Thyroid gland (tissue), 4 donors: ENCODE results near the gene CSF2RB.

Source experiments
- POLR2A ChIP-seq, 2 donors: fragments of 450-650 bp; IDR thresholded peaks; one replicate each; pipeline ENCODE4 v1.6.1; 2017; ENCODE audit warnings: antibody characterized with exemption in 2 of 2, mild to moderate bottlenecking in 2 of 2, moderate library complexity in 1 of 2
- TF ChIP-seq, protein P1 (sequence below), 6 experiments: fragments of 200-600 bp in 3 of 6; fragments of 450-650 bp in 3 of 6; sonication (generic) in 3 of 6; IDR thresholded peaks; one replicate each; pipeline ENCODE4 v1.5.1; 2016 to 2019; ENCODE audit warnings: antibody characterized with exemption in 6 of 6, mild to moderate bottlenecking in 2 of 6, inconsistent platforms in 1 of 6, moderate library complexity in 1 of 6

DNA sequence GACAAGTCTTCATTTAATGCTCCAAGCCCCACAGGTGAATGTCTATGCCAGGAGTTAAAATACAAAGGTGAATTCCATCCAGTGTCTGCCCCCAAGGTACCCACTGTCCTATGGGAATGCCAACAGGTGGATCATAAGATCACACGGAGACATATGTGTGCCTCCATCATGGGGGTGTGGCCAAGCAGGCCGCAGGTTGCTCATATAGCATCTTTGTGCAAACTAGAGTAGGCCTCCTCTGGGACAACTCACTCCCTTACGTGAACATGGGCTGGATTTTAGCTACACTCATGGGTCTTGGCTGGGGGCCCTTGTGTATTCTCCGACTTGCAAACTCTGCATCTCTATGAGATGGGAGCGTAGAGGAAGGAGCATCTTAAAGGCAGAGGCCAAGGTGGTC, 45.7 kb upstream of the CSF2RB start:
- TF ChIP-seq, protein P1, sequence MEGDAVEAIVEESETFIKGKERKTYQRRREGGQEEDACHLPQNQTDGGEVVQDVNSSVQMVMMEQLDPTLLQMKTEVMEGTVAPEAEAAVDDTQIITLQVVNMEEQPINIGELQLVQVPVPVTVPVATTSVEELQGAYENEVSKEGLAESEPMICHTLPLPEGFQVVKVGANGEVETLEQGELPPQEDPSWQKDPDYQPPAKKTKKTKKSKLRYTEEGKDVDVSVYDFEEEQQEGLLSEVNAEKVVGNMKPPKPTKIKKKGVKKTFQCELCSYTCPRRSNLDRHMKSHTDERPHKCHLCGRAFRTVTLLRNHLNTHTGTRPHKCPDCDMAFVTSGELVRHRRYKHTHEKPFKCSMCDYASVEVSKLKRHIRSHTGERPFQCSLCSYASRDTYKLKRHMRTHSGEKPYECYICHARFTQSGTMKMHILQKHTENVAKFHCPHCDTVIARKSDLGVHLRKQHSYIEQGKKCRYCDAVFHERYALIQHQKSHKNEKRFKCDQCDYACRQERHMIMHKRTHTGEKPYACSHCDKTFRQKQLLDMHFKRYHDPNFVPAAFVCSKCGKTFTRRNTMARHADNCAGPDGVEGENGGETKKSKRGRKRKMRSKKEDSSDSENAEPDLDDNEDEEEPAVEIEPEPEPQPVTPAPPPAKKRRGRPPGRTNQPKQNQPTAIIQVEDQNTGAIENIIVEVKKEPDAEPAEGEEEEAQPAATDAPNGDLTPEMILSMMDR (IDR thresholded peaks at IDR 0.05), result no peak
- TF ChIP-seq POLR2A (IDR thresholded peaks at IDR 0.05), result no peak
